ENCODE results near the gene ARHGDIA.

Gene ARHGDIA

GRCh38 chr17:81871387-81872230 is 472 bp upstream of the ARHGDIA start:
- H3K27me3 ChIP-seq (ENCODE audit: control insufficient read depth, insufficient read depth, low read length), result no peaks in the 10 kb centered on the region
- H3K79me2 ChIP-seq, result peaks cover 13% of the 10 kb centered on the region
- H3K27ac ChIP-seq, result peak overlapping the region; percentile 96
- H3K9me3 ChIP-seq (ENCODE audit: control insufficient read depth, low read length), result no peaks in the 10 kb centered on the region
- peak overlapping the region; percentile 97 for H2AFZ ChIP-seq
- TF ChIP-seq CTCF (IDR thresholded peaks at IDR 0.05), result peak; percentile 47
- peak overlapping the region; percentile 99 for H3K4me2 ChIP-seq (ENCODE audit: low read length)
- peak overlapping the region; percentile 91 for H3K4me3 ChIP-seq (ENCODE audit: low read depth, low read length)
- no peaks in the 10 kb centered on the region for H3K36me3 ChIP-seq (ENCODE audit: control insufficient read depth, insufficient read depth, low read length)
- H3K9ac ChIP-seq, result peak overlapping the region; percentile 99
- peaks cover 12% of the 10 kb centered on the region for H3K4me1 ChIP-seq

GRCh38 chr17:81870131-81870980 is 781 bp downstream of the ARHGDIA start:
- H3K4me3 ChIP-seq (ENCODE audit: low read depth, low read length), result peak overlapping the region; percentile 65
- H3K27ac ChIP-seq, result peak overlapping the region; percentile 67
- H3K27me3 ChIP-seq (ENCODE audit: control insufficient read depth, insufficient read depth, low read length), result no peaks in the 10 kb centered on the region
- H3K4me2 ChIP-seq (ENCODE audit: low read length), result peak overlapping the region; percentile 83
- peaks cover 24% of the 10 kb centered on the region for H3K79me2 ChIP-seq
- no peaks in the 10 kb centered on the region for H3K36me3 ChIP-seq (ENCODE audit: control insufficient read depth, insufficient read depth, low read length)
- H3K4me1 ChIP-seq, result peaks cover 17% of the 10 kb centered on the region
- H3K9ac ChIP-seq, result peak overlapping the region; percentile 29
- H2AFZ ChIP-seq, result no peak overlapping the region
- TF ChIP-seq CTCF (IDR thresholded peaks at IDR 0.05), result no peak
- H3K9me3 ChIP-seq (ENCODE audit: control insufficient read depth, low read length), result no peaks in the 10 kb centered on the region

- TF ChIP-seq CTCF (IDR thresholded peaks at IDR 0.05), result peak; percentile 91
- peak overlapping the region; percentile 67 for H3K27ac ChIP-seq
- H3K36me3 ChIP-seq (ENCODE audit: control insufficient read depth, insufficient read depth, low read length), result no peaks in the 10 kb centered on the region
- no peak overlapping the region for H3K9ac ChIP-seq
- H3K9me3 ChIP-seq (ENCODE audit: control insufficient read depth, low read length), result no peaks in the 10 kb centered on the region
- peak overlapping the region; percentile 65 for H3K4me3 ChIP-seq (ENCODE audit: low read depth, low read length)
- H2AFZ ChIP-seq, result no peak overlapping the region
- peaks cover 29% of the 10 kb centered on the region for H3K79me2 ChIP-seq
- H3K27me3 ChIP-seq (ENCODE audit: control insufficient read depth, insufficient read depth, low read length), result no peaks in the 10 kb centered on the region
- H3K4me2 ChIP-seq (ENCODE audit: low read length), result peak overlapping the region; percentile 83
- H3K4me1 ChIP-seq, result peaks cover 20% of the 10 kb centered on the region
These were observed 1.7 kb downstream of the ARHGDIA start for GRCh38 chr17:81869221-81870130.

- Histone ChIP-seq H3K79me2 (peaks cover 30% of the 10 kb centered on the region), H3K4me1 (peaks cover 20% of the 10 kb centered on the region), H3K36me3 (ENCODE audit: control insufficient read depth, insufficient read depth, low read length) (no peaks in the 10 kb centered on the region), H3K9me3 (ENCODE audit: control insufficient read depth, low read length) (no peaks in the 10 kb centered on the region), H3K27ac (no peak overlapping the region), H3K27me3 (ENCODE audit: control insufficient read depth, insufficient read depth, low read length) (no peaks in the 10 kb centered on the region), H3K9ac (no peak overlapping the region), H2AFZ (no peak overlapping the region), H3K4me2 (ENCODE audit: low read length) (no peak overlapping the region), H3K4me3 (ENCODE audit: low read depth, low read length) (peak overlapping the region; percentile 65)
- TF ChIP-seq CTCF (IDR thresholded peaks at IDR 0.05), result no peak
These were observed 2.4 kb downstream of the ARHGDIA start for GRCh38 chr17:81868674-81869220.

Data from parathyroid adenoma (tissue), 2 donors.